ENCODE results near the gene SLF1. TPM values are rescaled to one million over a fixed set of nuclear protein-coding genes. Genes with fewer than 3 reads are reported as not detected.

Gene SLF1
- total and polyA plus RNA-seq, 9 of the 15 experiments (the other 6 are each of a cell fraction or from before 2014, with no cell fraction given) = 9.8 to 31.1 (median 16.3) TPM

DNA sequence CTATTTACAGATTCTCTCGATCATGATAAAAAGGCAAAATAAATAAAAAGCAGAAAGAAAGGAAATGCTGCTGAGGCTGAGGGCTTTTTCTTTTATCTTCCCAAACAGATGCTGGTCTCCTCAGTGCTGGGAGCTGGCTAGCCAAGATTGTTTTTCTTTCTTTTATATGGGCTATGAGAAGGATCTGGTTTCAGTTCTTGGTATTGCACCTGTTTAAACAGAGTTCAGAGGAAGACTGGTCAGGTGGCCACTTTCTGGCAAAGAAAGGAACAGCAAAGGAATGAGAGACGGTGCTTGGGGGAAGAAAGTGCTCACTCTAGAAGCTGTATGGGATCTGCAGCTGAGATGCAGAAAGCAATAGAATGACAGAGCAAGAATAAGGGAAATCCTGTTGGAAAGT lies 88.9 kb downstream of the SLF1 start:
- in situ Hi-C loops (cut with MboI) = no loop called here
- ATAC-seq (no peak), DNase-seq (ENCODE audit: extremely low read depth in 1 of 4, low spot score in 3 of 4) (no peak), FAIRE-seq (no peak)
- peaks cover 25% of the 10 kb centered on the region; the same call in 1 of the 3 replicates for H3K36me3 ChIP-seq (ENCODE audit: control insufficient read depth, insufficient read depth, low read length)
- ChIA-PET CTCF (ENCODE audit: low intra/inter-chr PET ratio) (interaction anchor here (0.6 kb wide), 1 partner anchor 1810 kb away, joined by 3 read pairs; no protein-coding TSS in a partner anchor), POLR2A (interaction anchor here (0.8 kb wide), 1 partner anchor 15 kb away, joined by 3 read pairs; no protein-coding TSS in a partner anchor)
- H3K4me2 ChIP-seq (ENCODE audit: insufficient read depth, low read length) = no peak overlapping the region
- no peaks in the 10 kb centered on the region for H4K20me1 ChIP-seq (replicated peaks; ENCODE audit: control insufficient read depth, insufficient read depth, low read length)
- no peaks in the 10 kb centered on the region for H3K4me1 ChIP-seq (replicated peaks in 1 of 2; ENCODE audit: control insufficient read depth in 2 of 2, insufficient read depth in 2 of 2, low read length in 2 of 2)
- no peak overlapping the region for H2AFZ ChIP-seq (ENCODE audit: low read depth, low read length)
- H3K27ac ChIP-seq (ENCODE audit: extremely low read depth, low read depth, low read length) = no peak overlapping the region
- no peaks in the 10 kb centered on the region for H3K9me1 ChIP-seq (ENCODE audit: control insufficient read depth, insufficient read depth, low read length)
- no peaks in the 10 kb centered on the region for H3K27me3 ChIP-seq (ENCODE audit: control insufficient read depth in 2 of 2, insufficient read depth in 2 of 2, low read length in 2 of 2)
- H3K79me2 ChIP-seq (ENCODE audit: control insufficient read depth, insufficient read depth, low read length) = no peaks in the 10 kb centered on the region
- TF ChIP-seq ARID1B (IDR thresholded peaks at IDR 0.05) (peak; percentile 33; the same call in 1 of the 2 replicates), TAL1 (IDR thresholded peaks at IDR 0.05) (peak; percentile 47), RCOR1 (IDR thresholded peaks at IDR 0.05; ENCODE audit: borderline replicate concordance in 1 of 2, low read depth in 2 of 2, low read length in 2 of 2) (no peak), TCF3 (CRISPR knock-in tag; IDR thresholded peaks at IDR 0.05) (0 out of 2 replicates have a peak, but pooled peaks have one; percentile 24), CBFA2T3 (IDR thresholded peaks at IDR 0.05) (peak; percentile 25; the same call in 1 of the 2 replicates), CBFA2T2 (conservative IDR thresholded peaks at IDR 0.05) (0 out of 2 replicates have a peak, but pooled peaks have one; percentile 4)
- 58% methylated on average over 2 of the region's 2 CpGs for WGBS (ENCODE audit: insufficient coverage, low coverage, missing lambda C conversion rate)
- no peak overlapping the region for H3K9ac ChIP-seq (ENCODE audit: insufficient read depth in 1 of 2, low read depth in 2 of 2, low read length in 2 of 2)
- BruUV-seq (replicated peaks) = no TSS peak
- H3K9me3 ChIP-seq (replicated peaks; ENCODE audit: control insufficient read depth, insufficient read depth, low read depth, low read length) = no peaks in the 10 kb centered on the region
- intact Hi-C loops (cut with micrococcal nuclease) = no loop called here
- no peak overlapping the region for H3K4me3 ChIP-seq

DNA sequence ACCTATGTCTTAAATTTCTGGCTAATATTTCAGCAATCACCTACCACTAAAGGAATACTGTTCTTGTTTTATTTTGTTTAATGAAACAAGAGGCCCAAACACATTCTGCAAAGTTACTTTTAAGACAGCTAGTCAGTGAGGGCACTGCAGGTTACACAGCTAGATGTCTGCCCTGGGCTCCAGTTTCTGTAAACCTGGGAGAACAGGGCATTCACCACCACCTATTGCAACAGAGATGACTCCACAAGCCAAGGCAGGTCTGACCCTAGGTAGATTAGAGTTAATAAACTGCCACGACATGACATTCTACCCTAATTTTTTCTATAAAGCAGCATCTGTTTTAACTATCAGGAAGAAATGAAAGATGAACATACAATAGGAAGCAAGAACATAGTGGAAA lies 90.8 kb downstream of the SLF1 start:
- Histone ChIP-seq H2AFZ (ENCODE audit: low read depth, low read length) (no peak overlapping the region), H3K9me1 (ENCODE audit: control insufficient read depth, insufficient read depth, low read length) (no peaks in the 10 kb centered on the region), H3K27me3 (ENCODE audit: control insufficient read depth in 2 of 2, insufficient read depth in 2 of 2, low read length in 2 of 2) (no peaks in the 10 kb centered on the region), H4K20me1 (replicated peaks; ENCODE audit: control insufficient read depth, insufficient read depth, low read length) (no peaks in the 10 kb centered on the region), H3K9ac (ENCODE audit: insufficient read depth in 1 of 2, low read depth in 2 of 2, low read length in 2 of 2) (no peak overlapping the region), H3K9me3 (replicated peaks; ENCODE audit: control insufficient read depth, insufficient read depth, low read depth, low read length) (no peaks in the 10 kb centered on the region), H3K27ac (ENCODE audit: extremely low read depth, low read depth, low read length) (no peak overlapping the region), H3K4me3 (no peak overlapping the region), H3K79me2 (ENCODE audit: control insufficient read depth, insufficient read depth, low read length) (no peaks in the 10 kb centered on the region), H3K36me3 (ENCODE audit: control insufficient read depth, insufficient read depth, low read length) (peaks cover 25% of the 10 kb centered on the region; the same call in 1 of the 3 replicates), H3K4me1 (replicated peaks in 1 of 2; ENCODE audit: control insufficient read depth in 2 of 2, insufficient read depth in 2 of 2, low read length in 2 of 2) (no peaks in the 10 kb centered on the region), H3K4me2 (ENCODE audit: insufficient read depth, low read length) (no peak overlapping the region)
- ChIA-PET POLR2A (interaction anchor here (0.5 kb wide), 1 partner anchor 171 kb away, joined by 4 read pairs; no protein-coding TSS in a partner anchor), CTCF (ENCODE audit: low intra/inter-chr PET ratio) (no interaction called here)
- intact Hi-C loops (cut with micrococcal nuclease) = no loop called here
- DNase-seq (ENCODE audit: extremely low read depth in 1 of 4, low spot score in 3 of 4) (no peak), FAIRE-seq (no peak), ATAC-seq (no peak)
- BruUV-seq (replicated peaks) = no TSS peak
- TF ChIP-seq ZNF695 (CRISPR knock-in tag; IDR thresholded peaks at IDR 0.05) = no peak
- no peak for TF ChIP-seq RUNX1 (IDR thresholded peaks at IDR 0.05; ENCODE audit: low read depth)
- TF ChIP-seq, protein P1, sequence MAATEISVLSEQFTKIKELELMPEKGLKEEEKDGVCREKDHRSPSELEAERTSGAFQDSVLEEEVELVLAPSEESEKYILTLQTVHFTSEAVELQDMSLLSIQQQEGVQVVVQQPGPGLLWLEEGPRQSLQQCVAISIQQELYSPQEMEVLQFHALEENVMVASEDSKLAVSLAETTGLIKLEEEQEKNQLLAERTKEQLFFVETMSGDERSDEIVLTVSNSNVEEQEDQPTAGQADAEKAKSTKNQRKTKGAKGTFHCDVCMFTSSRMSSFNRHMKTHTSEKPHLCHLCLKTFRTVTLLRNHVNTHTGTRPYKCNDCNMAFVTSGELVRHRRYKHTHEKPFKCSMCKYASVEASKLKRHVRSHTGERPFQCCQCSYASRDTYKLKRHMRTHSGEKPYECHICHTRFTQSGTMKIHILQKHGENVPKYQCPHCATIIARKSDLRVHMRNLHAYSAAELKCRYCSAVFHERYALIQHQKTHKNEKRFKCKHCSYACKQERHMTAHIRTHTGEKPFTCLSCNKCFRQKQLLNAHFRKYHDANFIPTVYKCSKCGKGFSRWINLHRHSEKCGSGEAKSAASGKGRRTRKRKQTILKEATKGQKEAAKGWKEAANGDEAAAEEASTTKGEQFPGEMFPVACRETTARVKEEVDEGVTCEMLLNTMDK (IDR thresholded peaks at IDR 0.05; ENCODE audit: borderline replicate concordance, insufficient read depth, low read depth, low read length, poor library complexity, severe bottlenecking) = no peak
- TF ChIP-seq RBM34 (IDR thresholded peaks at IDR 0.05; ENCODE audit: borderline replicate concordance, insufficient read depth, low read length) = no peak
- in situ Hi-C loops (cut with MboI) = no loop called here
- WGBS (ENCODE audit: insufficient coverage, low coverage, missing lambda C conversion rate) = 100% methylated on average over 1 of the region's 1 CpG

Data from K562 (cell line).